ENCODE data around the gene CDH11.

DNA sequence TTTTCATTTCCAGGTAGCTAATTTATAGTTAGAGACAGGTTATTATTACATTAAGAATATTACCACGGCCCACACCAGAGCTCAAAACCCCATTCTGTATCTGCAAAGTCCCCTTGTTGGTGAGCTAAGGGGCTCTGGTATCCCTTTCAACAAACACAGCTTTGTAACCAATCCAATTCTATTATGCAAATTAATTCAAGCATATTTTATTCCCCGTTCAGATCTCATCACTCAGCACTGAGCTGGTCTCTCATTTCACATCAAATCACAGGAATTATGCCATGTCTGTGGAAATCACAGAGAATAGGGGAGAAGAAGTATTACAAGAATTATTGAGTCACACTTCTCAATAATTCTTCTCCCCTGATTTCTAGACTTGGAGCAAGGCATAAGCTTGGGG, 111.7 kb downstream of the CDH11 start:
- TF ChIP-seq, protein P1, sequence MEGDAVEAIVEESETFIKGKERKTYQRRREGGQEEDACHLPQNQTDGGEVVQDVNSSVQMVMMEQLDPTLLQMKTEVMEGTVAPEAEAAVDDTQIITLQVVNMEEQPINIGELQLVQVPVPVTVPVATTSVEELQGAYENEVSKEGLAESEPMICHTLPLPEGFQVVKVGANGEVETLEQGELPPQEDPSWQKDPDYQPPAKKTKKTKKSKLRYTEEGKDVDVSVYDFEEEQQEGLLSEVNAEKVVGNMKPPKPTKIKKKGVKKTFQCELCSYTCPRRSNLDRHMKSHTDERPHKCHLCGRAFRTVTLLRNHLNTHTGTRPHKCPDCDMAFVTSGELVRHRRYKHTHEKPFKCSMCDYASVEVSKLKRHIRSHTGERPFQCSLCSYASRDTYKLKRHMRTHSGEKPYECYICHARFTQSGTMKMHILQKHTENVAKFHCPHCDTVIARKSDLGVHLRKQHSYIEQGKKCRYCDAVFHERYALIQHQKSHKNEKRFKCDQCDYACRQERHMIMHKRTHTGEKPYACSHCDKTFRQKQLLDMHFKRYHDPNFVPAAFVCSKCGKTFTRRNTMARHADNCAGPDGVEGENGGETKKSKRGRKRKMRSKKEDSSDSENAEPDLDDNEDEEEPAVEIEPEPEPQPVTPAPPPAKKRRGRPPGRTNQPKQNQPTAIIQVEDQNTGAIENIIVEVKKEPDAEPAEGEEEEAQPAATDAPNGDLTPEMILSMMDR (IDR thresholded peaks at IDR 0.05; ENCODE audit: low read depth, low read length, missing input control) = no peak
- TF ChIP-seq RXRA (IDR thresholded peaks at IDR 0.05) = no peak
- TF ChIP-seq, protein P2, sequence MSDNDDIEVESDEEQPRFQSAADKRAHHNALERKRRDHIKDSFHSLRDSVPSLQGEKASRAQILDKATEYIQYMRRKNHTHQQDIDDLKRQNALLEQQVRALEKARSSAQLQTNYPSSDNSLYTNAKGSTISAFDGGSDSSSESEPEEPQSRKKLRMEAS (IDR thresholded peaks at IDR 0.05) = no peak

All from liver (tissue), 3 donors.